Gastroesophageal sphincter (tissue), 3 donors: ENCODE results near the gene LMCD1.

ENCODE experiments used
- POLR2A ChIP-seq, 2 donors: fragments of 450-650 bp; IDR thresholded peaks; one replicate each; pipeline ENCODE4 v1.6.1; 2017; ENCODE audit warnings: antibody characterized with exemption in 2 of 2, mild to moderate bottlenecking in 2 of 2, moderate library complexity in 1 of 2
- TF ChIP-seq, protein P1 (sequence below), 4 experiments: fragments of 200-600 bp in 2 of 4; fragments of 450-650 bp in 2 of 4; sonication (generic) in 1 of 4; IDR thresholded peaks; one replicate each; pipeline ENCODE4 v1.5.1; 2017 to 2019; ENCODE audit warnings: antibody characterized with exemption in 4 of 4, mild to moderate bottlenecking in 2 of 4, moderate library complexity in 2 of 4

DNA sequence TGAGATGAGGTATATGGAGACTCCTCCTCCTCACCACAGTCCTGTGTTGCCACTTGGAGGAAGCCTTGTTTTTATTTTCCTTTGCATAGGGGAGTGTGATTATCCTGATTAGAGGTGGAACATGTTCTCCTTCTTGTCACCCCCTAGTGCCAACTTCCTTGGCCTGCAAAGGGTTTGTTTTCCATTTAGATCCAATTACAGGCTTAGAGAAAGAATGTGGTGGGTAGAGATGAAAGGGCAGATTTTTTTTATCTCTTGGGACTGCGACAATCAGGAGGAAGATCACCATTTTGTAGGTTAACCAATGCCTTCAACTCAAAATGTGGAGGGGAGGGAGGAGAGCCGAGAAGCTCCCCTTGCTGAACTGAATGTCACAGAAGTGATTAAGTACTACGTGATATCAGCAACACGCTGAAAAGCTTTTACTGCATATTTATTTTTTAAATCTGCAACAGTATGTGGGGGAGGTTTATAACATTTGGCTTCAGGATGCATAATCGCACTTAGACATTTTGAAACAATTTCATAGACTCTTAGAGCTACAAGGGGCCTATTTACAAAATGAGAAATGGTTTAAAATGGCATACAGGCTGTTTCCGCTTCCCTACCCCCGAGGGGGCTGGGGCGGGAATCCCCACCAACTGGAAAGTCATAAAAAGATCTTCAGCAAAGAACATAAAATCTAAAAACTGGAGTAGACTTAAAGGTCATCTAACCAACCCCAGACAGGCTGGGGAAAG lies 2.4 kb downstream of the LMCD1 start:
- TF ChIP-seq, protein P1, sequence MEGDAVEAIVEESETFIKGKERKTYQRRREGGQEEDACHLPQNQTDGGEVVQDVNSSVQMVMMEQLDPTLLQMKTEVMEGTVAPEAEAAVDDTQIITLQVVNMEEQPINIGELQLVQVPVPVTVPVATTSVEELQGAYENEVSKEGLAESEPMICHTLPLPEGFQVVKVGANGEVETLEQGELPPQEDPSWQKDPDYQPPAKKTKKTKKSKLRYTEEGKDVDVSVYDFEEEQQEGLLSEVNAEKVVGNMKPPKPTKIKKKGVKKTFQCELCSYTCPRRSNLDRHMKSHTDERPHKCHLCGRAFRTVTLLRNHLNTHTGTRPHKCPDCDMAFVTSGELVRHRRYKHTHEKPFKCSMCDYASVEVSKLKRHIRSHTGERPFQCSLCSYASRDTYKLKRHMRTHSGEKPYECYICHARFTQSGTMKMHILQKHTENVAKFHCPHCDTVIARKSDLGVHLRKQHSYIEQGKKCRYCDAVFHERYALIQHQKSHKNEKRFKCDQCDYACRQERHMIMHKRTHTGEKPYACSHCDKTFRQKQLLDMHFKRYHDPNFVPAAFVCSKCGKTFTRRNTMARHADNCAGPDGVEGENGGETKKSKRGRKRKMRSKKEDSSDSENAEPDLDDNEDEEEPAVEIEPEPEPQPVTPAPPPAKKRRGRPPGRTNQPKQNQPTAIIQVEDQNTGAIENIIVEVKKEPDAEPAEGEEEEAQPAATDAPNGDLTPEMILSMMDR (IDR thresholded peaks at IDR 0.05), result no peak
- no peak for TF ChIP-seq POLR2A (IDR thresholded peaks at IDR 0.05)
